ENCODE results near the gene MAGEA3. TPM values are rescaled to one million over a fixed set of nuclear protein-coding genes. Genes with fewer than 3 reads are reported as not detected.
"Not testable (repeated sequence)": the region's sequence is repeated elsewhere in the genome, so short reads cannot be mapped to it uniquely, and the experiment has no call there.

The MAGEA3 gene
- total and polyA plus RNA-seq, 9 donors, result not detected

- WGBS (ENCODE audit: insufficient coverage), result no CpG with 5 or more reads among the region's 5 CpGs
Observed at GRCh38 chrX:152700390-152700789, 1.8 kb downstream of the MAGEA3 start.

GRCh38 chrX:152706500-152706899 is 7.9 kb downstream of the MAGEA3 start:
- not testable (repeated sequence) for H3K27me3 ChIP-seq (ENCODE audit: control insufficient read depth, insufficient read depth, low read length); H3K27ac ChIP-seq (ENCODE audit: low read length); H3K4me1 ChIP-seq (ENCODE audit: control insufficient read depth, insufficient read depth, low read length); H3K9me3 ChIP-seq (replicated peaks; ENCODE audit: control insufficient read depth, low read depth, low read length); H3K36me3 ChIP-seq (ENCODE audit: control insufficient read depth, insufficient read depth, low read length); DNase-seq; H3K4me3 ChIP-seq (ENCODE audit: low read length)
- 56% methylated on average over 2 of the region's 7 CpGs for WGBS (ENCODE audit: insufficient coverage)

More at GRCh38 chrX:152700390-152700789, 1.8 kb downstream of the MAGEA3 start:
- H3K27me3 ChIP-seq (ENCODE audit: control insufficient read depth, insufficient read depth, low read length); H3K9me3 ChIP-seq (replicated peaks; ENCODE audit: control insufficient read depth, low read depth, low read length); H3K36me3 ChIP-seq (ENCODE audit: control insufficient read depth, insufficient read depth, low read length); H3K4me1 ChIP-seq (ENCODE audit: control insufficient read depth, insufficient read depth, low read length); H3K4me3 ChIP-seq (ENCODE audit: low read length); DNase-seq; H3K27ac ChIP-seq (ENCODE audit: low read length): not testable (repeated sequence)

DNA sequence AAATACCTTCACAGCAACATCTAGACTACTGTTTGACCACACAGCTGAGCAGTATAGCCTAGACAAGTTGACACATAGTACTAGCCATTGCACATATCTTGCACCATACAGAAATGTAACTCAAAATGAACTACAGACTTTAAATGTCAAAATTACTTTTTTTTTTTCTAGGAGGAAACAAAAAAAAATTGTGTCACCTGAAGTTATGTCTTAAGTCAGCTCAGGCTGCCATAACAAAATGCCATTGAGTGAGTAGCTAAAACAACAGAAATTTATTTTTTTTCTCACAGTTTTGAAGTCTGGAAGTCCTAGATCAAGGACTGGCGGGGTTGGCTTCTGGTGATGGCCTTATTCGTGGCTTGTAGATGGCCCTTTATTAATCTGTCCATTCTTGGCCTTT is 10.6 kb downstream of the MAGEA3 start, which contains the start of gene CSAG2:
TSS of gene CSAG2 (minus strand) at position 101 of the 400 bp plus-strand sequence. CDS start 161 bp downstream, outside the sequence.
- not testable (repeated sequence) for H3K9me3 ChIP-seq (replicated peaks; ENCODE audit: control insufficient read depth, low read depth, low read length); H3K27me3 ChIP-seq (ENCODE audit: control insufficient read depth, insufficient read depth, low read length); DNase-seq; H3K36me3 ChIP-seq (ENCODE audit: control insufficient read depth, insufficient read depth, low read length); H3K4me3 ChIP-seq (ENCODE audit: low read length); H3K27ac ChIP-seq (ENCODE audit: low read length); H3K4me1 ChIP-seq (ENCODE audit: control insufficient read depth, insufficient read depth, low read length)
- WGBS (ENCODE audit: insufficient coverage), result no CpG with 5 or more reads among the region's 2 CpGs

DNA sequence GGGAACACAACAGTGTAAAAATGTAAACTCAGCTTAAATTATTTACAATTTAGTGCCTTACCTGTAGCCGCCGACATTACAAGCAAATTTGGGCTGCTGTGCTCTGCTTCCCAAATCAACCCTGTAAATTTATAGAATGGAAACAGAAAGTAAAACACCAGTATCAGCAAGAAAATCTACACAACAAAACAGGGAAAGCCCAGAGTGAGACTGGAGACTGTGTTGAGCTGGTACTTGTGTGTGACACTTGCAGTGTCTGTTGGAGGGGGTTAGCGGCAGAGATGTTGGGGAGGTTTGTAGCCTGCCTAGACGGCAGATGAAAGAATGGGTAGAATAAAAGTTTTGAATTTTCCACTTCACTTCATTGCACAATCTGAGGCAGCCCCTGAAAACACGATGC is 14.6 kb downstream of the MAGEA3 start:
- not testable (repeated sequence) for DNase-seq; H3K4me3 ChIP-seq (ENCODE audit: low read length); H3K4me1 ChIP-seq (ENCODE audit: control insufficient read depth, insufficient read depth, low read length); H3K9me3 ChIP-seq (replicated peaks; ENCODE audit: control insufficient read depth, low read depth, low read length); H3K36me3 ChIP-seq (ENCODE audit: control insufficient read depth, insufficient read depth, low read length); H3K27me3 ChIP-seq (ENCODE audit: control insufficient read depth, insufficient read depth, low read length); H3K27ac ChIP-seq (ENCODE audit: low read length)
- no CpG with 5 or more reads among the region's 5 CpGs for WGBS (ENCODE audit: insufficient coverage)

DNA sequence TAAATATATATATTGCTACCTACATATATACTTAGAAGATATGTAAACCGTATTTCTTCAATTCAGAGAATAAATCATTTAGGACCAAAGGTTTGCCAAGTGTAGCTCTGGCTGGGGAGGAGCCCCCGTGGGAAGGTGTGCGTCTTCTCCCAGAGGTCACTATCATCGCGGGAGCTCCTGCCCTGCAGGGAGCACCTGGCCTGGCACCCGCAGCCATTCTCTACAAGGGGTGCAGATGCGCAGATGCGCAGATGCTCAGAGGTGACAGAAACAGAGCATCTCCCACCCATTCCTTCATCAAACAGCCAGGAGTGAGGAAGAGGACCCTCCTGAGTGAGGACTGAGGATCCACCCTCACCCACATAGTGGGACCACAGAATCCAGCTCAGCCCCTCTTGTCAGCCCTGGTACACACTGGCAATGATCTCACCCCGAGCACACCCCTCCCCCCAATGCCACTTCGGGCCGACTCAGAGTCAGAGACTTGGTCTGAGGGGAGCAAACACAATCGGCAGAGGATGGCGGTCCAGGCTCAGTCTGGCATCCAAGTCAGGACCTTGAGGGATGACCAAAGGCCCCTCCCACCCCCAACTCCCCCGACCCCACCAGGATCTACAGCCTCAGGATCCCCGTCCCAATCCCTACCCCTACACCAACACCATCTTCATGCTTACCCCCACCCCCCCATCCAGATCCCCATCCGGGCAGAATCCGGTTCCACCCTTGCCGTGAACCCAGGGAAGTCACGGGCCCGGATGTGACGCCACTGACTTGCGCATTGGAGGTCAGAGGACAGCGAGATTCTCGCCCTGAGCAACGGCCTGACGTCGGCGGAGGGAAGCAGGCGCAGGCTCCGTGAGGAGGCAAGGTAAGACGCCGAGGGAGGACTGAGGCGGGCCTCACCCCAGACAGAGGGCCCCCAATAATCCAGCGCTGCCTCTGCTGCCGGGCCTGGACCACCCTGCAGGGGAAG is 15.5 kb downstream of the MAGEA3 start, which contains the start of gene MAGEA2B:
TSS of gene MAGEA2B (plus strand) at position 814 of the 973 bp plus-strand sequence. CDS start 2,479 bp downstream, outside the sequence.
- not testable (repeated sequence) for H3K27ac ChIP-seq (ENCODE audit: low read length); DNase-seq; H3K27me3 ChIP-seq (ENCODE audit: control insufficient read depth, insufficient read depth, low read length); H3K9me3 ChIP-seq (replicated peaks; ENCODE audit: control insufficient read depth, low read depth, low read length); H3K4me1 ChIP-seq (ENCODE audit: control insufficient read depth, insufficient read depth, low read length); H3K4me3 ChIP-seq (ENCODE audit: low read length); H3K36me3 ChIP-seq (ENCODE audit: control insufficient read depth, insufficient read depth, low read length)
- no CpG with 5 or more reads among the region's 35 CpGs for WGBS (ENCODE audit: insufficient coverage)

GRCh38 chrX:152725409-152725808 is 26.8 kb downstream of the MAGEA3 start:
- H3K4me3 ChIP-seq (ENCODE audit: low read length), result no peak overlapping the region
- H3K4me1 ChIP-seq (ENCODE audit: control insufficient read depth, insufficient read depth, low read length), result no peaks in the 10 kb centered on the region
- WGBS (ENCODE audit: insufficient coverage), result 65% methylated on average over 4 of the region's 7 CpGs
- H3K36me3 ChIP-seq (ENCODE audit: control insufficient read depth, insufficient read depth, low read length), result no peaks in the 10 kb centered on the region
- H3K27ac ChIP-seq (ENCODE audit: low read length), result no peak overlapping the region
- no peak for DNase-seq
- H3K27me3 ChIP-seq (ENCODE audit: control insufficient read depth, insufficient read depth, low read length), result peaks cover 2% of the 10 kb centered on the region
- H3K9me3 ChIP-seq (replicated peaks; ENCODE audit: control insufficient read depth, low read depth, low read length), result no peaks in the 10 kb centered on the region

DNA sequence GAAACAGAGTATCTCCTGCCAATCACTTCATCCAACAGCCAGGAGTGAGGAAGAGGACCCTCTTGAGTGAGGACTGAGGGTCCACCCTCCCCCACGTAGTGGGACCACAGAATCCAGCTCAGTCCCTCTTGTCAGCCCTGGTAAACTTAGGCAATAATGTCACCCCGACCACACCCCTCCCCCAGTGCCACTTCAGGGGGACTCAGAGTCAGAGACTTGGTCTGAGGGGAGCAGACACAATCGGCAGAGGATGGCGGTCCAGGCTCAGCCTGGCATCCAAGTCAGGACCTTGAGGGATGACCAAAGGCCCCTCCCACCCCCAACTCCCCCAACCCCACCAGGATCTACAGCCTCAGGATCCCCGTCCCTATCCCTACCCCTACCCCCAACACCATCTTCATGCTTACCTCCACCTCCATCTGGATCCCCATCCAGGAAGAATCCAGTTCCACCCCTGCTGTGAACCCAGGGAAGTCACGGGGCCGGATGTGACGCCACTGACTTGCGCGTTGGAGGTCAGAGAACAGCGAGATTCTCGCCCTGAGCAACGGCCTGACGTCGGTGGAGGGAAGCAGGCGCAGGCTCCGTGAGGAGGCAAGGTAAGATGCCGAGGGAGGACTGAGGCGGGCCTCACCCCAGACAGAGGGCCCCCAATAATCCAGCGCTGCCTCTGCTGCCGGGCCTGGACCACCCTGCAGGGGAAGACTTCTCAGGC is 34.8 kb downstream of the MAGEA3 start, which contains the start of the genes CSAG1 and MAGEA12:
TSS of gene CSAG1 (minus strand) at position 461 of the 715 bp plus-strand sequence. CDS start 1,261 bp downstream, outside the sequence.
TSS of gene MAGEA12 (plus strand) at position 497 of the 715 bp plus-strand sequence. CDS start 2,405 bp downstream, outside the sequence.
- H3K4me3 ChIP-seq (ENCODE audit: low read length), result no peak within 1 kb of the TSS
- 87% methylated on average over 6 of the region's 21 CpGs for WGBS (ENCODE audit: insufficient coverage)
- no peak for DNase-seq

DNA sequence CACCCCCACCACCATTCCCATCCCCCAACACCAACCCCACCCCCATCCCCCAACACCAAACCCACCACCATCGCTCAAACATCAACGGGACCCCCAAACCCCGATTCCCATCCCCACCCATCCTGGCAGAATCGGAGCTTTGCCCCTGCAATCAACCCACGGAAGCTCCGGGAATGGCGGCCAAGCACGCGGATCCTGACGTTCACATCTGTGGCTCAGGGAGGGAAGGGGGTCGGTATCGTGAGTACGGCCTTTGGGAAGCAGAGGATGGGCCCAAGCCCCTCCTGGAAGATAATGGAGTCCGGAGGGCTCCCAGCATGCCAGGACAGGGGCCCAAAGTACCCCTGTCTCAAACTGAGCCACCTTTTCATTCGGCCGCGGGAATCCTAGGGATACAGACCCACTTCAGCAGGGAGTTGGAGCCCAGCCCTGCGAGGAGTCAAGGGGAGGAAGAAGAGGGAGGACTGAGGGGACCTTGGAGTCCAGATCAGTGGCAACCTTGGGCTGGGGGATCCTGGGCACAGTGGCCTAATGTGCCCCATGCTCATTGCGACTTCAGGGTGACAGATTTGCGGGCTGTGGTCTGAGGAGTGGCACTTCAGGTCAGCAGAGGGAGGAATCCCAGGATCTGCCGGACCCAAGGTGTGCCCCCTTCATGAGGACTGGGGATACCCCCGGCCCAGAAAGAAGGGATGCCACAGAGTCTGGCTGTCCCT is 35.7 kb downstream of the MAGEA3 start:
- H3K4me3 ChIP-seq (ENCODE audit: low read length); DNase-seq; H3K27me3 ChIP-seq (ENCODE audit: control insufficient read depth, insufficient read depth, low read length); H3K36me3 ChIP-seq (ENCODE audit: control insufficient read depth, insufficient read depth, low read length); H3K4me1 ChIP-seq (ENCODE audit: control insufficient read depth, insufficient read depth, low read length); H3K27ac ChIP-seq (ENCODE audit: low read length); H3K9me3 ChIP-seq (replicated peaks; ENCODE audit: control insufficient read depth, low read depth, low read length): not testable (repeated sequence)
- 94% methylated on average over 15 of the region's 22 CpGs for WGBS (ENCODE audit: insufficient coverage)

More for the DNA sequence above, 34.8 kb downstream of the MAGEA3 start, which contains the start of the genes CSAG1 and MAGEA12:
- Histone ChIP-seq H3K36me3 (ENCODE audit: control insufficient read depth, insufficient read depth, low read length) (no peaks in the 10 kb centered on the region), H3K27me3 (ENCODE audit: control insufficient read depth, insufficient read depth, low read length) (no peaks in the 10 kb centered on the region), H3K27ac (ENCODE audit: low read length) (no peak within 1 kb of the TSS), H3K4me1 (ENCODE audit: control insufficient read depth, insufficient read depth, low read length) (no peaks in the 10 kb centered on the region), H3K9me3 (replicated peaks; ENCODE audit: control insufficient read depth, low read depth, low read length) (no peaks in the 10 kb centered on the region)

DNA sequence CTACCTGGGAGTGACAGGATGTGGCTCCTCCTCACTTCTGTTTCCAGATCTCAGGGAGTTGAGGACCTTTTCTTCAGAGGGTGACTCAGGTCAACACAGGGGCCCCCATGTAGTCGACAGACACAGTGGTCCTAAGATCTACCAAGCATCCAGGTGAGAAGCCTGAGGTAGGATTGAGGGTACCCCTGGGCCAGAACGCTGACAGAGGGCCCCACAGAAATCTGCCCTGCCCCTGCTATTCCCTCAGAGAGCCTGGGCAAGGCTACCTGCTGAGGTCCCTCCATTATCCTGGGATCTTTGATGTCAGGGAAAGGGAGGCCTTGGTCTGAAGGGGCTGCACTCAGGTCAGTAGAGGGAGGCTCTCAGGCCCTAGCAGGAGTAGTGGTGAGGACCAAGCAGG is 36.5 kb downstream of the MAGEA3 start:
- Histone ChIP-seq H3K36me3 (ENCODE audit: control insufficient read depth, insufficient read depth, low read length) (no peaks in the 10 kb centered on the region), H3K27me3 (ENCODE audit: control insufficient read depth, insufficient read depth, low read length) (no peaks in the 10 kb centered on the region), H3K4me3 (ENCODE audit: low read length) (no peak overlapping the region), H3K27ac (ENCODE audit: low read length) (no peak overlapping the region), H3K9me3 (replicated peaks; ENCODE audit: control insufficient read depth, low read depth, low read length) (no peaks in the 10 kb centered on the region), H3K4me1 (ENCODE audit: control insufficient read depth, insufficient read depth, low read length) (no peaks in the 10 kb centered on the region)
- WGBS (ENCODE audit: insufficient coverage), result no CpG with 5 or more reads among the region's 2 CpGs
- no peak for DNase-seq

All from muscle of leg (tissue), 11 donors.